GM23248 (cell line): ENCODE data around the gene TMEM247.

ENCODE experiments used
- EZH2 ChIP-seq: fragments of 200-600 bp; sonication (generic); IDR thresholded peaks from 2 replicates; pipeline ENCODE4 v1.6.1; 2018; ENCODE audit warnings: antibody characterized with exemption, mild to moderate bottlenecking; ENCODE audit not compliant: insufficient read depth, poor library complexity, severe bottlenecking
- EZH2phosphoT487 ChIP-seq: fragments of 200-600 bp; sonication (generic); IDR thresholded peaks from 2 replicates; pipeline ENCODE4 v1.6.1; 2018; ENCODE audit warnings: antibody characterized with exemption, moderate library complexity, mild to moderate bottlenecking, low read depth; ENCODE audit not compliant: insufficient read depth

GRCh38 chr2:46458763-46459500, 20.4 kb upstream of the TMEM247 start:
- TF ChIP-seq EZH2 (no peak), EZH2phosphoT487 (no peak)
